GM21786 (cell line): ENCODE results near the gene COL6A1.

ENCODE experiments used
- ATAC-seq: cut with Tn5 transposase; IDR thresholded peaks from one replicate; pipeline ENCODE4 v1.9.1; 2021; ENCODE audit not compliant: unreplicated experiment

The COL6A1 gene

DNA sequence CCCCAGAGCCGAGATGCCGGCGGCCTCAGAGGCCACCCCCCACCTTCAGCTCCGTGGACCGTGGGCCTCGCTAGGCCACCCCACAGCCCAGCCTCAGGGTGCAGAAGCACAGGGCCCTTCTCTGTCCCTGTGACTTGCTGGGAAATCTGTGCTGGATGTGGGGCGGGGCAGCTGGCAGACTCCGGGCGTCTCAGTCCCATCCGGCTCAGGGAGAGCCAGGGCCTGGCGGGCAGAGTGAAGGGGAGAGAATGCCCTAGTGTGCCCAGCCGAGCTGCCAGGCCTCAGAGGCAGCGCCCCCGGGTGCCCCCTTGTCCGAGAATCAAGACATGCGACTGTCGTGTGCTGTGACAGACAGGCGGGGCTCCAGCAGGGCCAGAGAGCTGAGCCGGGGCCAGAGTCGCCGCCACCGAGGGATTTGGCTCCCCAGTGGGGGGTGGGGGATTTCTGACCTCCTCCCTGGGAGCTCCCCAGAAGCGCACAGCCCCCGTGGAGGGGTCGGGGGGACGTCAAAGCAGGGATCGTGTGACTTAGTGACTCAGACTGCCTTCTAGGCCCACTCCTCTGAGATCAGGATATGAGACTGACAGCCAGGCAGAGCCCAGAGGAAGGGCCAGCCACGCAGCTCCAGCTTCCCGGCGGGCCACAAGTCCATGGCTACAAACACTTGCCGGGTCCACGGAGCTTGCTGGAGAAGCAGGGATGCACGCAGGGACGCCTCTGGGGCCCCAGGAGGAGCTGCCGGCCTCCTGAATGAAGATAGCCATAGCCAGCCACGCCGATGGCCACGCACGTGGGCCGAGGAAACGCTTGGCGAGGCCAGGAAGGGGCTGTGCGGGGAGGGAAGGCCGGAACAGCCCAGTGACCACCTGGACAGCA lies 11.9 kb downstream of the COL6A1 start:
- ATAC-seq: no peak

DNA sequence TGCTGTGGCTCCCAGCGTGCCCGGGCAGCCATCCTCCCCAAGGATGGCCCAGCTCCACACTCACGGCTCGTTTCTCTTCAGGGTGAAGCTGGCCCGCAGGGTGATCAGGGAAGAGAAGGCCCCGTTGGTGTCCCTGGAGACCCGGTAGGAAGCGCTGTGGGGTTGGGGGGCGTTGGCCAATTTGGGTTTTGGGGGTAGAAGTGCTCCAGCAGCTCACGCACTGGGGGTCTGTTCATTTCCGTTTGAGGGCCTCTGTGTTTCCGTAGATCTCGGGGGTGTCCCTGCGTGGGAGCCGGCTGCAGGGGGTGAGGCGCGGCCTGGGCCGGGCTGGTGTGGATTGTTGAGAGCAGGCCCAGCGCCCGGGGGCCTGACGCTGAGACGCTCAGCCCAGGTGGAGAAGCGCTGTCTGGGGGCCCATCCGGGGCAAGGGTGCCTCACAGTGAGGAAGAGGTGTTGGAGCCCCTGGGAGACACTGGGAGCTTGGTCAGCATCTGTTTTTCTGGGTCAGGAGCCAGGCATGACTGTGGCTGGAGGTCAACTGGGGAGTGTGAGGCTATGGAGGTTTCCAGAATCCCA lies 12.6 kb downstream of the COL6A1 start:
- no peak for ATAC-seq

GRCh38 chr21:45994759-45995685 lies 13.5 kb downstream of the COL6A1 start:
- no peak for ATAC-seq

- ATAC-seq: no peak
Measured at GRCh38 chr21:45995686-45996179, 14.2 kb downstream of the COL6A1 start.

DNA sequence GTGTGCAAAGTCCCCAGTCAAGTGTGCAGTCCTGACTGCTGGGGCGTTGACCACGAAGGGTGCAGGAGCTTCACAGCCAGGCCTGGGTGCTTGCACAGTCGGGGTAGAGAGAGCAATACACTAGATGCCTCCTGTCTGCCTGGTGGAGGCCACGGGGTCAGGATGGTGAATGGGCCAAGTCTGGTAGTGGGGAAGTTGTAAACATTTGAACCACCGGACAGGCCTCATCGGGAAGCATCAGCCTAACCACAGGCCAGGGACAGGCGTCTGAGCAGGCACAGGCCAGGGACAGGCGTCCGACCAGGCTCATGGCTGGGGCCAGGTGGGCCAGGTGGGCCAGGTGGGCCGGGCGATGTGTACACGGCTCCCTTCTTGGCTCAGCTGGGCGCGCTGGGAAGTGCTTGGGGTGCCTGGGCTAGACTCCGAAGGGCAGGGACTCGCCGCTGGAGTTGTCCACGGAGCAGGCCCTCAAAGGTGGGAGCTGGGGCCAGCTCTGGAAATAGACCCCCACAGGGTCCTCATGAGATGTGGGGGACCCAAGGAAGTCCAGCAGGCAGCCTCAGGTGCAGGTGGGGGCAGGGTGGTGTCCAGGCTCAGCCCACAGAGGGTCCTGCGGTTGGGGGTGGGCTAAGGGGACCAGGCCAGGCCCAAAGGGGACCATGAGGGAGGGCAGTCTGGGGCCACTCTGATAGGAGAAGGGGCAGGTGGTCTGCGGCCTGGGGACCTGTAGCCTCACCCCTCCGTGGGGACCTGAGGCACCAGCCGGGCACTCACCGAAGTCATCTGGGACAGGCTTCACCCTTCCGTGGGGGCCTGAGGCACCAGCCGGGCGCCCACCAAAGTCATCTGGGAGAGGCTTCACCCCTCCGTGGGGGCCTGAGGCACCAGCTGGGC lies 15.0 kb downstream of the COL6A1 start:
- no peak for ATAC-seq

DNA sequence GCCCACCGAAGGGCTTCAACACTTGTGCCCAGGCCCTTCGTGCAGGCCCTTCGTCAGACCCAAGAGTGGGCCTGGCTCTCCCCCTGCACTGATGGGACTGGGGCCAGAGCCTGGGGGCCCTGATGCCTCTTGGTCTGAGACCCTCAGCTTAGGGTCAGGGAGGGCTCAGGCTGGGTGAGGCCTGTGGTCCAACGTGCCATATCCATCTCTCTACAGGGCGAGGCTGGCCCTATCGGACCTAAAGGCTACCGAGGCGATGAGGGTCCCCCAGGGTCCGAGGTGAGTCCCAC lies 15.6 kb downstream of the COL6A1 start:
- ATAC-seq: no peak

DNA sequence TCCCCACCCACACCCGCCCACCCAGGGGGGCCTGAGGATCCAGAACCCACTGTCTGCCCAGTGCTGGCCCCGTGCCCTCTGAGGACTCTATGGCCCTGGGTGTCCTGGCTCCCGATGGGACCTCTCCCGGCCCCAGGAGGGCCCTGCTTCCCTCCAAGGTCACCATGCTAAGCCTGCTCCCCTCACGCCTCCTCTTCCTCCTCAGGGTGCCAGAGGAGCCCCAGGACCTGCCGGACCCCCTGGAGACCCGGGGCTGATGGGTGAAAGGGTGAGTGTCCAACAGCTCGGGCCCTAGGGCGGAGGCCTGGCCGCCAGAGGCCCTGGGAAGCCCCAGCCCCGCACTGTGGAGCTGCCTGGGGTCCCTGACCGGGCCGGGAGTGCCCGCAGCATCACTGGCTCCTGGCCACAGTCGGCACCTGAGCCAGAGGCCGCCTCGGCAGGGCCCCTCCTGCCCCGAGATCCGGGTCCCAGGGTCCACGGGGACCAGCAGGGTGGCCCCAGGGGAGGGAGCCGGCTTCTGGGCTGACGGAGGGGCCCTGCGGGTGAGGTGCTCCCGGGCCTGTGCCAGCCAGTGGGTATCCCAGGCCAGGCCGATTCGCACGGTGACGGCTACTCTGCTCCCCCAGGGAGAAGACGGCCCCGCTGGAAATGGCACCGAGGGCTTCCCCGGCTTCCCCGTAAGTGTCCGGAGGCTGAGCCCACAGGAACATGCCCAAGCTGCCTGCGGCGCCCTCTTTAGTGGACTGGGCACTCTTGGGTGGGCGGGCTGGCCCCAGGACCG lies 16.1 kb downstream of the COL6A1 start:
- no peak for ATAC-seq

- no peak for ATAC-seq
Measured at GRCh38 chr21:45998276-45998701, 16.7 kb downstream of the COL6A1 start.

- ATAC-seq: no peak
Measured at GRCh38 chr21:45998871-45999580, 17.5 kb downstream of the COL6A1 start.

DNA sequence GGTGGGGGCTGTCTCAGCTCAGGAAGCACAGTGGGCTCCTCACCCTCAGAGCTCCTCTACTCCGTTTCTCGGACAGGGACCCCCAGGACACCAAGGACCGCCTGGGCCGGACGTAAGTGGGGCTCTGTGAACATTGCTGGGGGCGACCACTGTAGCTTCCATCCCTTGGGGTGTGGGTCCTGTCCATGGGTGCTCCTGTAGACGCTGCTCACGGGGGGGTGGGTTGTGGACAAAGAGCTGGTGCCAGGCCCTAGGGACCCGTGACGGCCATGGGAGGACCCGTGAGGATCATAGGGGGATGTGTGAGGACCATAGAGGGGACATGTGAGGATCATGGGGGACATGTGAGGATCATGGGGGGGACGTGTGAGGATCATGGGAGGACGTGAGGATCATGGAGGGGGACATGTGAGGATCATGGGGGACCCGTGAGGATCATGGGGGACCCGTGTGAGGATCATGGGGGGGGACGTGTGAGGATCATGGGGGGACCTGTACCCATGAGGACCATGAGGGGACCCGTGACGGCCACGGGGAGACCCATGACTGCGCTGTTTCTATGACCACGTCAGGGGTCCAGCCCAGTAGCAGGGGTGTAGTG lies 18.1 kb downstream of the COL6A1 start:
- no peak for ATAC-seq

DNA sequence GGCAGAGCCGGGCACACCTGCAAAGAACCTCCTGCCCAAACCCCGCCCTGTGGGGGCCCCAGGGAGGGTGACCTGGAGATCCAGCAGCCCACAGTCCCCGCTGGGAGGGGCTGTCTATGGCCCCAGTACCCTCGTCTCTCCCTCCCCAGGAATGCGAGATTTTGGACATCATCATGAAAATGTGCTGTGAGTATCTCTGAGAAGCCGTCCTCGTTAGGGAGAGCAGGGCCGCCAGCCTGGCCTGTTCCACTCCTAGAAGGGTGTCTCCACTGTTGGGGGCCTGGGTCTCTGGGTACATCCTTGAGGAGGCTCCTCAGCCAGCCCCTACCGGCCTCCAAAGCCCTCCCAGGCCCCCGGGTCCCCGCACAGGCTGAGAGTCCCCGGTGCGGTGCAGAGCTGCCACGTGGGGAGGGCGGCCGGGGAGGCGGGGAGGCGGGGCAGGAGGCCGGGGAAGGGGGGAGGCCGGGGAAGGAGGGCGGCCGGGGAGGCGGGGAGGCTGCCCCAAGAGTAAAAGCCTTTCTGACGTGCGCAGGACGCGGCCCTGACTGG lies 18.7 kb downstream of the COL6A1 start:
- ATAC-seq: no peak

- no peak for ATAC-seq
Measured at GRCh38 chr21:46000731-46001641, 19.4 kb downstream of the COL6A1 start.

- ATAC-seq: no peak
Measured at GRCh38 chr21:46001821-46002681, 20.5 kb downstream of the COL6A1 start.

DNA sequence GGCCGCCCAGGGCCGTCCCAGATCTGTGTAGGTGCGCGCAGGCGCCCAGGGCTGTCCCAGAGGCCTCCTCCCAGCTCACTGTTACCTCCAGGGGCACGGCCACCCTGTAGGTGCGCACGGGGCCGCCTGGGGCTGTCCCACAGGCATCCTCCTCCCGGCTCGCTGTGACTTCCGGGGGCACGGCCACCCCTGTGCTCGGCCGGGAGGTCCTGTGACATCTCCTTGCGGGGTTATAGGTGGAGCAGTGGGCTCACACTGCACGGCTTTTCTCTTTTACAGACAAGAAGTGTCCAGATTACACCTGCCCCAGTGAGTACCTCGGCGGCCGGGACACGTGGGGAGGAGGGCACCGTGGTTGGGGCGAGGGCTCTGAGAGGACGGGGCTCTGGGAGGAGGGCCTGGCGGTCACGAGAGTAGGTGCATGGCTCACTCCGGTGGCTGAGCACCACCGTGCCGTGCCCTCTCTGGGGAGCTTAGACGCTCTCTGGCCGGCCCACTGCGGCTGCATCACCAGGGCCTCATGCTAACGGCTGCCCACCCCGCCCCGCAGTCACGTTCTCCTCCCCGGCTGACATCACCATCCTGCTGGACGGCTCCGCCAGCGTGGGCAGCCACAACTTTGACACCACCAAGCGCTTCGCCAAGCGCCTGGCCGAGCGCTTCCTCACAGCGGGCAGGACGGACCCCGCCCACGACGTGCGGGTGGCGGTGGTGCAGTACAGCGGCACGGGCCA lies 21.4 kb downstream of the COL6A1 start:
- no peak for ATAC-seq

- no peak for ATAC-seq
Measured at GRCh38 chr21:46003575-46004007, 22.0 kb downstream of the COL6A1 start.
